ENCODE results near the gene ZNF430.

GRCh38 chr19:21045028-21045427, 24.6 kb downstream of the ZNF430 start:
- TF ChIP-seq CTCF (IDR thresholded peaks at IDR 0.05) (no peak), MYC (IDR thresholded peaks at IDR 0.05; ENCODE audit: borderline replicate concordance, low read length) (no peak), SMC3 (IDR thresholded peaks at IDR 0.05) (no peak), TP53 (CRISPR knock-in tag; IDR thresholded peaks at IDR 0.05) (no peak), RAD21 (conservative IDR thresholded peaks at IDR 0.05 in 1 of 2, IDR thresholded peaks at IDR 0.05 in 1 of 2) (no peak), RNF2 (IDR thresholded peaks at IDR 0.05; ENCODE audit: borderline replicate concordance, low read depth) (no peak), EP300 (IDR thresholded peaks at IDR 0.05) (no peak), RFX5 (IDR thresholded peaks at IDR 0.05) (no peak), HDAC2 (IDR thresholded peaks at IDR 0.05) (no peak), RCOR1 (IDR thresholded peaks at IDR 0.05; ENCODE audit: low read depth, low read length) (no peak), JUN (IDR thresholded peaks at IDR 0.05) (no peak), POLR2A (IDR thresholded peaks at IDR 0.05; ENCODE audit: low read length) (no peak), CEBPB (IDR thresholded peaks at IDR 0.05) (no peak), POLR2AphosphoS2 (conservative IDR thresholded peaks at IDR 0.05; ENCODE audit: low read length) (no peak)

Measured in A549 (cell line).